Sciatic nerve (tissue), 2 donors: ENCODE results near the gene KCND3. TPM values are rescaled to one million over a fixed set of nuclear protein-coding genes. Genes with fewer than 3 reads are reported as not detected.

Experiments used
- ATAC-seq: fragments of 200-7000 bp; cut with Tn5 transposase; one replicate; pipeline ENCODE4 v1.9.1; 2020; ENCODE audit warnings: mild to moderate bottlenecking, moderate library complexity
- DNase-seq: peaks from one replicate; pipeline ENCODE4 v3.0.0-alpha.2; 2020; ENCODE audit warnings: low spot score
- intact Hi-C: fragments of 100-400 bp; cut with DNase I; formaldehyde crosslinking; loops from one replicate; pipeline ENCODE4 v1.14.2; 2022
- total RNA-seq: library from RNA; stranded (reverse); fragmentation: NEBNext Ultra II Directional; extraction: Animal tissue kit (Norgen Biotek cat#: 25700); gene quantifications from one replicate; pipeline ENCODE4 v1.2.1, GENCODE V29; 2021
- donor health status: DM: no; HTN: no; CAD: no.
- donor health status: DM: no; HTN: no; CAD: no.

KCND3 gene
- total RNA-seq = 7.5 TPM

- ATAC-seq (no peak), DNase-seq (peak; percentile 60)
- intact Hi-C loops = no loop called here
These were observed at the start of gene KCND3 for GRCh38 chr1:111989531-111990025. KCND3 (minus strand) TSS chr1:111989668.

GRCh38 chr1:112034277-112034676 is 44.8 kb upstream of the KCND3 start:
- no peak for ATAC-seq
- no peak for DNase-seq
- intact Hi-C loops = no loop called here

GRCh38 chr1:112033439-112034120 is 44.1 kb upstream of the KCND3 start:
- DNase-seq = no peak
- intact Hi-C loops = no loop called here
- ATAC-seq = peak; percentile 60

- DNase-seq = no peak
- intact Hi-C loops = no loop called here
- ATAC-seq = peak; percentile 69
These were observed 40.7 kb upstream of the KCND3 start for GRCh38 chr1:112030157-112030556.

GRCh38 chr1:112027696-112028095 is 38.2 kb upstream of the KCND3 start:
- no peak for ATAC-seq

GRCh38 chr1:112026501-112026900 is 37.0 kb upstream of the KCND3 start:
- intact Hi-C loops = no loop called here
- no peak for DNase-seq
- ATAC-seq = no peak

More at GRCh38 chr1:112027696-112028095, 38.2 kb upstream of the KCND3 start:
- no peak for DNase-seq
- intact Hi-C loops = no loop called here

- no peak for DNase-seq
- intact Hi-C loops = no loop called here
- ATAC-seq = no peak
These were observed 36.5 kb upstream of the KCND3 start for GRCh38 chr1:112026016-112026415.

- no peak for ATAC-seq
- DNase-seq = no peak
- intact Hi-C loops = no loop called here
These were observed 31.8 kb upstream of the KCND3 start for GRCh38 chr1:112021263-112021662.

GRCh38 chr1:112017183-112017582 is 27.7 kb upstream of the KCND3 start:
- ATAC-seq (no peak), DNase-seq (no peak)
- intact Hi-C loops = no loop called here

- ATAC-seq (no peak), DNase-seq (no peak)
- intact Hi-C loops = no loop called here
These were observed 23.4 kb upstream of the KCND3 start for GRCh38 chr1:112012823-112013222.

- peak; percentile 93 for ATAC-seq
- intact Hi-C loops = no loop called here
- DNase-seq = no peak
These were observed 21.7 kb upstream of the KCND3 start for GRCh38 chr1:112011202-112011601.

GRCh38 chr1:112007169-112007568 is 17.7 kb upstream of the KCND3 start:
- ATAC-seq (no peak), DNase-seq (no peak)
- intact Hi-C loops = no loop called here

- no peak for ATAC-seq
- intact Hi-C loops = no loop called here
These were observed 17.1 kb upstream of the KCND3 start for GRCh38 chr1:112006416-112007025.

GRCh38 chr1:112004076-112004475 is 14.6 kb upstream of the KCND3 start:
- ATAC-seq (no peak), DNase-seq (no peak)
- intact Hi-C loops = no loop called here

More at GRCh38 chr1:112006416-112007025, 17.1 kb upstream of the KCND3 start:
- DNase-seq = no peak

GRCh38 chr1:112002514-112002913 is 13.0 kb upstream of the KCND3 start:
- intact Hi-C loops = no loop called here
- ATAC-seq (no peak), DNase-seq (no peak)

- DNase-seq (no peak), ATAC-seq (no peak)
- intact Hi-C loops = no loop called here
These were observed 12.0 kb upstream of the KCND3 start for GRCh38 chr1:112001436-112001835.

- intact Hi-C loops = no loop called here
- ATAC-seq (no peak), DNase-seq (no peak)
These were observed 10.6 kb upstream of the KCND3 start for GRCh38 chr1:112000048-112000447.

GRCh38 chr1:111998332-111998731 is 8.9 kb upstream of the KCND3 start:
- DNase-seq (no peak), ATAC-seq (no peak)
- intact Hi-C loops = no loop called here

GRCh38 chr1:111992476-111992875 is 3.0 kb upstream of the KCND3 start:
- ATAC-seq (no peak), DNase-seq (no peak)
- intact Hi-C loops = no loop called here

GRCh38 chr1:111990878-111991718 is 1.6 kb upstream of the KCND3 start:
- intact Hi-C loops = no loop called here
- ATAC-seq = peak; percentile 75

More at GRCh38 chr1:111990878-111991718, 1.6 kb upstream of the KCND3 start:
- peak; percentile 77 for DNase-seq
